Superior temporal gyrus (tissue), 1 donor: ENCODE data around the gene GARIN5B.

ENCODE experiments used
- DNase-seq: peaks from one replicate; pipeline ENCODE4 v3.0.0-alpha.2; 2016; ENCODE audit errors: extremely low spot score

The GARIN5B gene

GRCh38 chr19:55389386-55390317 is 26.6 kb upstream of the GARIN5B start:
- DNase-seq, result no peak

- DNase-seq, result no peak
These were observed 24.9 kb upstream of the GARIN5B start for GRCh38 chr19:55387736-55388497.

- DNase-seq, result no peak
These were observed 23.5 kb upstream of the GARIN5B start for GRCh38 chr19:55386493-55386971.

DNA sequence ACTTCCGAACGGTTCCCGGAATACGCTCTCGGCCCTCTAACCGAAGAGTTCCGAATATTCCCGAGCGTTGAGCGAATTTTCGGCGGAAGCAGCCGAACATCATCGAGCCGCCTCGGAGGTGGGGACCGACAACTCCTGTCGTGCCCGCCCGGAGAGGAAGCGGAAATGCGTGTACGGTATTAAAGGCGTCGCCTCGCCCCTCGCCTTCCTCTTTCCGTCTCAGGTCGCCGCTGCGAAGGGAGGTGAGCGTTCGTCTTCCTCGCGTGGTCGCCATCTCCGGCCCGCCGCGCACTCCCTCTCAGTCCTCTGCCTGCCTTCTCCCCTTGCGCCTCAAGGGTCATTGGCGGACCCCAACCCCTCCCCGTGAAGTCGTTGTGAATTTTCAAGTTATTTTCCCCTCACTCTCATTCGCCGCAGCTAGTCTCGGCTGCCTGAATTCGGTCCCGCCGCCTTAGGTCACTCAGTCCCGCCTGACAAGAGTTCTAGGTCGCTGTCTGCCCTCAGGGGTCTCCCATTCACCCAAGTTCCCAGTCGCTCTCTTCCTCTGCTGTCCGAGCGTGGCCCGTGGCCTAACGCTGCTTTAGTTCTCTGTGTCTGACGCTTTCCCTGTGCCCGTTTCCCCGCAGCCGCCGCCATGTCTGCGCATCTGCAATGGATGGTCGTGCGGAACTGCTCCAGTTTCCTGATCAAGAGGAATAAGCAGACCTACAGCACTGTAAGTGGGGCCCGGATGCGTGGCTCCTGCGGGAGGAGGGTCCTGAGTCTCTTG is 22.8 kb upstream of the GARIN5B start, which contains the start of gene RPL28:
Gene RPL28 (plus strand): TSS at position 209 of the 769 bp plus-strand sequence. CDS start 426 bp downstream, at position 635.
- DNase-seq, result peak; percentile 100

- peak; percentile 97 for DNase-seq
These were observed 22.1 kb upstream of the GARIN5B start for GRCh38 chr19:55384920-55385723.

GRCh38 chr19:55384131-55384919 is 21.3 kb upstream of the GARIN5B start, which contains the start of gene TMEM238:
Gene TMEM238 (minus strand): TSS chr19:55384292. CDS start chr19:55384259, 33 bp downstream.
- no peak for DNase-seq

GRCh38 chr19:55383279-55384130 is 20.4 kb upstream of the GARIN5B start:
- peak; percentile 44 for DNase-seq

- no peak for DNase-seq
These were observed 19.5 kb upstream of the GARIN5B start for GRCh38 chr19:55382522-55383054.

GRCh38 chr19:55382013-55382412 is 19.0 kb upstream of the GARIN5B start:
- DNase-seq, result no peak

DNA sequence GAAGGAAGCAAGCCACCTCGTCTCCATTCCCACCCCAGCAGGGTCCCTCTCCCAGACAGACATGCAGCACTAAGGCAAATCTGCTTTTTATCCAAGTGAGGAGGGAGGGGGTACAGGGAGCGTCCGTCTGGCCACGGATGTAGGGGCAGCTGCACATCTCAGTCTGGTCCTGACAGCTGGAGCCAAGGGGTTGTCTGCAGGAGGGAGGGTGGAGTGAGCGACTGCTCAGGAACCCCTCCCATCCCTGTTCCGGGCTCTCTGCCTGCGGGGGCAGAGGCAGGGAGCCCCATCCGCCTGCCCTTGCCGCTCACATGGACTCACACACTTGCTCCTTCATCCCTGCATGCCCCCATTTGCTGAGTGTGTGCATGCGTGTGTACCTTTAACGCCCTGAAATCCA is 16.1 kb upstream of the GARIN5B start:
- no peak for DNase-seq

- DNase-seq, result no peak
These were observed 14.5 kb upstream of the GARIN5B start for GRCh38 chr19:55377356-55378131.

- DNase-seq, result no peak
These were observed 13.3 kb upstream of the GARIN5B start, which contains the start of gene TMEM190 for GRCh38 chr19:55376241-55376933. Gene TMEM190 (plus strand): TSS chr19:55376826. CDS start chr19:55376854, 28 bp downstream.

- DNase-seq, result no peak
These were observed 11.1 kb upstream of the GARIN5B start for GRCh38 chr19:55373993-55374757.

- no peak for DNase-seq
These were observed 10.4 kb upstream of the GARIN5B start for GRCh38 chr19:55373306-55373992.

DNA sequence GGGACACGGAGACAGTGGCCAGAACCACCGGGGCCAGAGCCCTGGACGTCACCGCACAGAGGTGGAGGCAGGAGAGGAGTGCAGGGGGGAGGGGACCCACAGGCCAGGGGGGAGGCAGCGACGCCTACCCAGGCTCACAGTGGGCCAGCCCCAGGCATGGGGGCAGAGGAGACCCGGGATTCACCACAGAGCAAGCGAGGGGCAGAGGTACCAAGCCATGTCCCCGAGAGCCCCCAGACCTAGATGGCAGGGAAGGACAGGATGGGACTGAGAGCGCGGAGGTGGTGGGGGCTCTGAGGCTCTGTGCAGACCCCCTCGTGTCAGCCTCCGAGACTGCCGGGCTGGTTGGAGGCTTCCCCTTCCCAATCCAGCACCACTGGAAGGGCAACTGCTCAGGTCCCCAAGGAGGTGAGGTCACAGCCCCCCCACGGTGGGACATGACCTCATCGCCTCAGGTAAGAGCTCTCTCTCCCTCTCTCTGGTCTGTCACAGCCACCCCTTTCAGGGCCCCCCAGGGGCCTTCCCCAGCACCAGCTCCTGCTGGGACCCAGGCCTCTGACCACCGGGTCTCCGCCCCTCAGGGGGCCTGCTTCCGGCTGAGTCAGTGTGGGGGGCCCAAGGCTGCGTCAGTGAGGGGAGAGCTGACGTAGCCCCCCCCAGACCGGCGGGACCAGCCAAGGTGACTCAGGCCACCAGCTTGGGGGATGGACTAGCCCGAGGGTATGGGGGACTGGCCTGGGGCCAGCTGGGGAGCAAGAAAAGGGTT is 9.4 kb upstream of the GARIN5B start:
- DNase-seq, result no peak
